Neural progenitor cell (in vitro differentiated cells): ENCODE results near the gene STK38L.

ENCODE experiments used
- CTCF ChIP-seq: fragments of 200-600 bp; sonication (generic); IDR thresholded peaks from 2 replicates; pipeline ENCODE4 v1.5.1; 2017; ENCODE audit warnings: antibody characterized with exemption, mild to moderate bottlenecking
- EZH2 ChIP-seq: fragments of 200-600 bp; sonication (generic); IDR thresholded peaks from 2 replicates; pipeline ENCODE4 v1.6.1; 2017; ENCODE audit warnings: antibody characterized with exemption, mild to moderate bottlenecking, moderate library complexity
- EZH2phosphoT487 ChIP-seq: fragments of 200-600 bp; sonication (generic); IDR thresholded peaks from 2 replicates; pipeline ENCODE4 v1.6.1; 2017; ENCODE audit warnings: antibody characterized with exemption

GRCh38 chr12:27221625-27222387 is 22.3 kb upstream of the STK38L start:
- TF ChIP-seq CTCF (no peak), EZH2phosphoT487 (no peak), EZH2 (no peak)
